A549 (cell line): ENCODE results near the gene POP4.

Source experiments
- CHD2 ChIP-seq: fragments of 150-350 bp; IDR thresholded peaks from 2 replicates; pipeline ENCODE4 v1.6.1; 2014; ENCODE audit warnings: low read length; ENCODE audit not compliant: partially characterized antibody
- EP300 ChIP-seq, 2 experiments: fragments of >200 bp; sonication (Bioruptor Twin); formaldehyde crosslinking; IDR thresholded peaks; 2 replicates in 1 of 2; 3 replicates in 1 of 2; pipeline ENCODE4 v1.6.1; 2016 to 2017
- HOXA7 ChIP-seq: fragments of 250-450 bp; sonication (Bioruptor Pico); IDR thresholded peaks from 2 replicates; pipeline ENCODE4 v1.5.0; 2020; ENCODE audit warnings: mild to moderate bottlenecking, moderate library complexity
- JUN ChIP-seq, 2 experiments: fragments of >200 bp; sonication (Bioruptor Twin); formaldehyde crosslinking; IDR thresholded peaks; 2 replicates in 1 of 2; 3 replicates in 1 of 2; pipeline ENCODE4 v1.6.1; 2016 to 2017
- MAFK ChIP-seq: fragments of 450-650 bp; IDR thresholded peaks from 2 replicates; pipeline ENCODE4 v1.6.1; 2014; ENCODE audit not compliant: partially characterized antibody
- MYC ChIP-seq: IDR thresholded peaks from 2 replicates; pipeline ENCODE4 v1.6.1; 2012; ENCODE audit warnings: mild to moderate bottlenecking, inconsistent platforms, low read length, improper control_type of control experiment, borderline replicate concordance
- NFE2L2 ChIP-seq: fragments of 150-350 bp; conservative IDR thresholded peaks from 2 replicates; pipeline ENCODE4 v1.6.1; 2014; ENCODE audit warnings: low read length
- POLR2A ChIP-seq: IDR thresholded peaks from 2 replicates; pipeline ENCODE4 v1.6.1; 2012; ENCODE audit warnings: mild to moderate bottlenecking, low read length
- POLR2AphosphoS2 ChIP-seq: conservative IDR thresholded peaks from 2 replicates; pipeline ENCODE4 v1.6.1; 2012; ENCODE audit warnings: low read length, improper control_type of control experiment, inconsistent platforms
- RAD21 ChIP-seq, 2 experiments: fragments of >200 bp in 1 of 2; sonication (Bioruptor Twin) in 1 of 2; formaldehyde crosslinking in 1 of 2; IDR thresholded peaks in 1 of 2; conservative IDR thresholded peaks in 1 of 2; 2 replicates in 1 of 2; 3 replicates in 1 of 2; pipeline ENCODE4 v1.6.1; 2012 to 2018; ENCODE audit warnings: inconsistent platforms in 1 of 2
- RCOR1 ChIP-seq: fragments of 150-350 bp; IDR thresholded peaks from 2 replicates; pipeline ENCODE4 v1.6.1; 2014; ENCODE audit warnings: antibody characterized with exemption, low read length, low read depth
- TF ChIP-seq, protein P1 (sequence below): fragments of 200-600 bp; sonication (generic); IDR thresholded peaks from 2 replicates; pipeline ENCODE4 v1.6.1; 2016; ENCODE audit warnings: antibody characterized with exemption, mild to moderate bottlenecking, moderate library complexity
- TF ChIP-seq, protein P2 (sequence below): fragments of >200 bp; sonication (Bioruptor Twin); formaldehyde crosslinking; IDR thresholded peaks from 3 replicates; pipeline ENCODE4 v1.5.1; 2016

DNA sequence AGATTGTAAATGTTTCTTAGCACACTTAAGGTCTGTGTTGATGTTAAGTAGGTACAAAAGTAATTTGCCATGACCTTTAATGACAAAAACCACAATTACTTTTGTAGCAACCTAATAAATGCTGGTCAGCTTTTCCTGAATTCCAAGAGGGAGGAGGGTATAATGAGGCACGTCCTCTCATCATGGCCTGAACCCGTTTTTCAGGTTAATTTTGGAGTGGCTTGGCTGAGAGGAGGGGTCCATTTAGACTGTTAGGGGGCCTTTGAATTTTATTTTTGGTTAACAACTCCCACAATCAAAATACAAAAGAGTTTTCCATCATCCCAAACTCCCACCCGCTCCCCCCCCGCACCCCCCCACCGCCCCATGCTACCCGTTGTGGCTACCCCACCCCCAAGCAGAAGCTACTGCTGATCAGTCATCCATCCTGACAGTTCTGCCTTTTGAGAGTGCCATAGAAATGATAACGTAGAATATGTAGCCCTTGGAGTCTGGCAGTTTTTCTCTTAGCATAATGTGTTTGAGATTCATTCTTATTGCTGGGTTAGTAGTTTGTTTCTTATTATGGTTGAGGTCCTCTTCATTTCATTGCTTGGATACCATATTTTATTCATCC, 44.8 kb downstream of the POP4 start:
- TF ChIP-seq HOXA7 (CRISPR knock-in tag) (no peak), EP300 (IDR thresholded peaks at IDR 0.05) (no peak), POLR2AphosphoS2 (no peak), CHD2 (no peak), MYC (no peak), RCOR1 (no peak), POLR2A (no peak), MAFK (no peak), RAD21 (conservative IDR thresholded peaks at IDR 0.05 in 1 of 2, IDR thresholded peaks at IDR 0.05 in 1 of 2) (no peak), NFE2L2 (no peak), JUN (IDR thresholded peaks at IDR 0.05) (no peak)
- TF ChIP-seq, protein P1, sequence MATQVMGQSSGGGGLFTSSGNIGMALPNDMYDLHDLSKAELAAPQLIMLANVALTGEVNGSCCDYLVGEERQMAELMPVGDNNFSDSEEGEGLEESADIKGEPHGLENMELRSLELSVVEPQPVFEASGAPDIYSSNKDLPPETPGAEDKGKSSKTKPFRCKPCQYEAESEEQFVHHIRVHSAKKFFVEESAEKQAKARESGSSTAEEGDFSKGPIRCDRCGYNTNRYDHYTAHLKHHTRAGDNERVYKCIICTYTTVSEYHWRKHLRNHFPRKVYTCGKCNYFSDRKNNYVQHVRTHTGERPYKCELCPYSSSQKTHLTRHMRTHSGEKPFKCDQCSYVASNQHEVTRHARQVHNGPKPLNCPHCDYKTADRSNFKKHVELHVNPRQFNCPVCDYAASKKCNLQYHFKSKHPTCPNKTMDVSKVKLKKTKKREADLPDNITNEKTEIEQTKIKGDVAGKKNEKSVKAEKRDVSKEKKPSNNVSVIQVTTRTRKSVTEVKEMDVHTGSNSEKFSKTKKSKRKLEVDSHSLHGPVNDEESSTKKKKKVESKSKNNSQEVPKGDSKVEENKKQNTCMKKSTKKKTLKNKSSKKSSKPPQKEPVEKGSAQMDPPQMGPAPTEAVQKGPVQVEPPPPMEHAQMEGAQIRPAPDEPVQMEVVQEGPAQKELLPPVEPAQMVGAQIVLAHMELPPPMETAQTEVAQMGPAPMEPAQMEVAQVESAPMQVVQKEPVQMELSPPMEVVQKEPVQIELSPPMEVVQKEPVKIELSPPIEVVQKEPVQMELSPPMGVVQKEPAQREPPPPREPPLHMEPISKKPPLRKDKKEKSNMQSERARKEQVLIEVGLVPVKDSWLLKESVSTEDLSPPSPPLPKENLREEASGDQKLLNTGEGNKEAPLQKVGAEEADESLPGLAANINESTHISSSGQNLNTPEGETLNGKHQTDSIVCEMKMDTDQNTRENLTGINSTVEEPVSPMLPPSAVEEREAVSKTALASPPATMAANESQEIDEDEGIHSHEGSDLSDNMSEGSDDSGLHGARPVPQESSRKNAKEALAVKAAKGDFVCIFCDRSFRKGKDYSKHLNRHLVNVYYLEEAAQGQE: no peak
- TF ChIP-seq, protein P2, sequence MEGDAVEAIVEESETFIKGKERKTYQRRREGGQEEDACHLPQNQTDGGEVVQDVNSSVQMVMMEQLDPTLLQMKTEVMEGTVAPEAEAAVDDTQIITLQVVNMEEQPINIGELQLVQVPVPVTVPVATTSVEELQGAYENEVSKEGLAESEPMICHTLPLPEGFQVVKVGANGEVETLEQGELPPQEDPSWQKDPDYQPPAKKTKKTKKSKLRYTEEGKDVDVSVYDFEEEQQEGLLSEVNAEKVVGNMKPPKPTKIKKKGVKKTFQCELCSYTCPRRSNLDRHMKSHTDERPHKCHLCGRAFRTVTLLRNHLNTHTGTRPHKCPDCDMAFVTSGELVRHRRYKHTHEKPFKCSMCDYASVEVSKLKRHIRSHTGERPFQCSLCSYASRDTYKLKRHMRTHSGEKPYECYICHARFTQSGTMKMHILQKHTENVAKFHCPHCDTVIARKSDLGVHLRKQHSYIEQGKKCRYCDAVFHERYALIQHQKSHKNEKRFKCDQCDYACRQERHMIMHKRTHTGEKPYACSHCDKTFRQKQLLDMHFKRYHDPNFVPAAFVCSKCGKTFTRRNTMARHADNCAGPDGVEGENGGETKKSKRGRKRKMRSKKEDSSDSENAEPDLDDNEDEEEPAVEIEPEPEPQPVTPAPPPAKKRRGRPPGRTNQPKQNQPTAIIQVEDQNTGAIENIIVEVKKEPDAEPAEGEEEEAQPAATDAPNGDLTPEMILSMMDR: no peak
